Cortex of kidney (tissue), 1 donor: ENCODE data around the gene DKK3.
"Not testable (repeated sequence)": the region's sequence is repeated elsewhere in the genome, so short reads cannot be mapped to it uniquely, and the experiment has no call there.

Experiments used
- DNase-seq: peaks from one replicate; lab custom pipeline; 2025; lab: John Stamatoyannopoulos, UW

DKK3 gene

GRCh38 chr11:12007769-12008737 lies at the start of gene DKK3:
TSS of gene DKK3 (minus strand) at chr11:12008626. CDS start at chr11:12008582, 44 bp downstream.
- no peak for DNase-seq

GRCh38 chr11:12057299-12057980 lies 49.0 kb upstream of the DKK3 start:
- no peak for DNase-seq

GRCh38 chr11:12056119-12056518 lies 47.7 kb upstream of the DKK3 start:
- no peak for DNase-seq

GRCh38 chr11:12053606-12054361 lies 45.4 kb upstream of the DKK3 start:
- no peak for DNase-seq

- no peak for DNase-seq
Observed at GRCh38 chr11:12052676-12053605, 44.5 kb upstream of the DKK3 start.

GRCh38 chr11:12051287-12051662 lies 42.8 kb upstream of the DKK3 start:
- DNase-seq, result no peak

GRCh38 chr11:12050470-12051286 lies 42.3 kb upstream of the DKK3 start:
- DNase-seq, result no peak

DNA sequence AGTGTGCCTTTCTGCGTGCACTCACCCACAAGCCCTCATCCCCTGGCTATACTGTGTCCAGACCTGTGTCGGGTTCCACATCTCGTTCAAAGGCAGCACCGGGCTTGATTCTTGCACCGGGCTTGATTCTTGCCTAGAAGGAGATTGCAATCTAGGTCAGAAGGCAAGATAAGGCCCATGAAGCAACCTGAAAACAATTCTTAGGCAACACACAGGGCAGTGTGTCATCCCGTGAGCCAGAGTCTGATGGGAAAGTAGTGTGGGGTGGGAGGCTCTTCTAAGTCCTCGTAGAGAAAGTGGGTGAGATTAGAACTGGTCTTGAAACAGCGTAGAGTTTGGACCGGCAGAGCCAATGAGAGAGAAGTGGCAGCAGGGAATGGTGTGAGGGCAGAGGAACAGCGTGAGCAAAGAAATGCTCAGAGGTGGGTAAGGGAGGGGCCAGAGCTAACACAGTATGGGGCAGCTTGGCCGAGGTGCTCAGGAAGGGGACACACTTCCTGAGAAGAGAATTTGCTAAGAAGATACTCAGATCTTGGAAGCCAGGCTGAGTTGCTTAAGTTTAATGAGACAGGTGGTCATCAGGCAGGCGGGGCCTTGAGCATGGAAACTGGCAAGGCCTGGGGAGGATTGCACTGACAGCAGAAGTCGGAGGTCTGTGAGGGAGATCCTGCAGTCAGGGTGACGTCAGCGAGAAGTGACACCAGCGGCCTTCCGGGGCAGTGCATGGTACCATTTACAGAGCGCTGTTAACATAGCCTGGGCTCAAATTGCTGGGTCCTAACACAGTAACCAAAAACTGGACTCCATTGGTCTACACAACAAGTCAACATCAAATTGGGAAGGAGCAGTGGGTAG lies 40.7 kb upstream of the DKK3 start:
- no peak for DNase-seq

DNA sequence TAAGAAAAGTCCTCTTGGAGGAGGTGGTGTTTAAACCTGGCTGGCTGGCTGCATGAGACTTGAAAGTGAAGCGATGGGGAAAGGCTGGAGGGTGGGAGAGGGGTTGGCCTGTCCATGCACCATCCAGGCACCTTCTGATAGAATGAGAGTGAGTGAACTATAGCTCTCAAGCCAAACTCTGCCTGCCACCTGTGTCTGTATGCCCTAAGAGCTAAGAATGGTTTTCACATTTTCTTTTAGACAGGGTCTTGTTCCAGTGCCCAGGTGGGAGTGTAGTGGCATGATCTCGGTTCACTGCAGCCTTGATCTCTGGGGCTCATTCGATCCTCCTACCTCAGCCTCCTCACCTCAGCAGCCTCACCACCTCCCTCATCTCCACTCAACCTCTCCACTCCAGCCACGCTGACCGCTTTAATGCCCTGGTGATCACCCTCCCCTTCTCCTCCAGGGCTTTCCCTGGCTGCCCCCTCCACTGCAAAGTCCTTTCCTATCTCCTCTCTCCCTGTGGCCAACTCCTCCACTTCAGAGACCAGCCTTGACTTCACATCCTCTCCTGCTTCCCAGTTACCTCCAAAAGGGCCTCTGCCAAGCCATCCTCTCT lies 38.3 kb upstream of the DKK3 start:
- no peak for DNase-seq

DNA sequence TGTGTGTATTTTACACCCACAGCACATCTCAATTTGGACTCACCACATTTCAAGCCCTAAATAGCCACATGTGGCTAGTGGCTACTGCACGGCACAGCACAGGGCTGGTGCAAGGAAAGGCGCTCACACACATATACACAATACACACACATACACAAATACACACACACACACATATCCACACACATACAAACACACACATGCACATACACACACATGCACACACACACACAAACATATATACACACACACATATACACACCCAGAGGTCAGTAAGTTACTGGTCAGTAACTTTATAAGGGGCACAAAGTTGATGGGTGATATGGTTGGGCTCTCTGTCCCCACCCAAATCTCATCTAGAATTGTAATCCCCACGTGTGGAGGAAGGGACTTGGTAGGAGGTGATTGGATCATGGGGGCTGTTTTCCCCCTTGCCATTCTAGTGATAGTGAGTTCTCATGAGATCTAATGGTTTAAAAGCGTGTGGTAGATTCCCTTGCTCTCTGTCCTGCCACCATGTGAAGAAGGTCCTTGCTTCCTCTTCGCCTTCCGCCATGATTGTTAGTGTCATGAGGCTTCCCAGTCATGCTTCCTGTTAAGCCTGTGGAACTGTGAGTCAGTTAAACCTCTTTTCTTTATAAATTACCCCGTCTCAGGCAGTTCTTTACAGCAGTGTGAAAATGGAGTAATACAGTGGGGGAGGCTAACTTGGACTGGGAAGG lies 37.6 kb upstream of the DKK3 start:
- DNase-seq, result no peak

GRCh38 chr11:12044799-12045198 lies 36.4 kb upstream of the DKK3 start:
- DNase-seq, result no peak

DNA sequence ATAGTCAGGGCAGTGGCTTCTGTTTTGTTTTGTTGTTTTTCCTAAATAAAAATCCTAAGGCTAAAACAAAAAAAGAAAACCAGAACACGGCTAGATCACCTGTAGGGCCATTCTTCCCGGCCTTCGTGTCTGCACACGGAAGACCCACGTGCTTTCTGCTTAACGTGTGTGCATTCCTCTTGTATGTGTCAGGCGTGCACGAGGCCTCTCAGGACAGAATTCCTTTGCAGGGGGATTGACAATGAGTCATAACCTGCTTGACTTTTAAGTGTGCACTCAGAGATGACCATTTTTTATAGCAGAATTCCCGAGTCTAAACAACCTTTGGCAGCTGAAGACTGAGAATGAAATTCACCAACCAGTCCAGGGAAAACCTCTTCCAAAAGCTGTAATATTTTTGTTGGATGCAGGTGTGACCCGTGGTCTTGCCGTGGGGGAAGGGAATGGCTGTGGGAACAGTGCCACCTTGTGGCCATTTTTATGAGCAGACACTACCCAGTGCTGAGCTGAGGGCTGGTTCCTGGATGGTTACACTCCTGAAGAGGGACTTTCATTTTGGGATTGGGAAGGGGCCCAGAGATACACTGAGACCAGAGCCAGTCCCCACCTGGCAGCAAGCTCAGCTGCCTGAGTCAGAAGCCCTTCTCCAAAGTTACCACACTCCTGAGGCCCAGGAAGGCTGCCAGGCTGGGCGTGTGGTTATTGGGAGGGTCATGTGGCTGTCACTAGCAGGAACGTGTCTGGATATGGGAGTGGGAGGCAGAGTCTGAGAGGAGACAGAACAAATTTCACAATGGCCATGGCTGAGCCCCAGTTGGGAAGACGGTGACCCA lies 35.7 kb upstream of the DKK3 start:
- no peak for DNase-seq

GRCh38 chr11:12043221-12043620 lies 34.8 kb upstream of the DKK3 start:
- no peak for DNase-seq

- no peak for DNase-seq
Observed at GRCh38 chr11:12042215-12042676, 33.8 kb upstream of the DKK3 start.

DNA sequence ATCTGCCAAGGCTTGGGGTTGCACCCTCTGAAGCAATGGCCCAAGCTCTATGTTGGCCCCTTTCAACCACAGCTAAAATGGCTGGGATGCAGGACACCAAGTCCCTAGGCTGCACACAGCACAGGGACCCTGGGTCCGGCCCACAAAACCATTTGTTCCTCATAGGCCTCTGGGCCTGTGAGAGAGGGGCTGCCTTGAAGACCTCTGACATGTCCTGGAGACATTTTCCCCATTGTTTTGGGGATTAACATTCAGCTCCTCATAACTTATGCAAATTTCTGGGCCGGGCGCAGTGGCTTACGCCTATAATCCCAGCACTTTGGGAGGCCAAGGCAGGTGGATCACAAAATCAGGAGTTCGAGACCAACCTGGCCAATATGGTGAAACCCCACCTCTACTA lies 32.3 kb upstream of the DKK3 start:
- DNase-seq, result not testable (repeated sequence)

GRCh38 chr11:12032968-12033367 lies 24.5 kb upstream of the DKK3 start:
- no peak for DNase-seq

GRCh38 chr11:12031856-12032544 lies 23.6 kb upstream of the DKK3 start:
- no peak for DNase-seq
